Measurements from ENCODE around the gene POLR3B. TPM values are rescaled to one million over a fixed set of nuclear protein-coding genes. Genes with fewer than 3 reads are reported as not detected.

POLR3B gene
- polyA plus RNA-seq, 1 experiment, result 14.1 TPM

DNA sequence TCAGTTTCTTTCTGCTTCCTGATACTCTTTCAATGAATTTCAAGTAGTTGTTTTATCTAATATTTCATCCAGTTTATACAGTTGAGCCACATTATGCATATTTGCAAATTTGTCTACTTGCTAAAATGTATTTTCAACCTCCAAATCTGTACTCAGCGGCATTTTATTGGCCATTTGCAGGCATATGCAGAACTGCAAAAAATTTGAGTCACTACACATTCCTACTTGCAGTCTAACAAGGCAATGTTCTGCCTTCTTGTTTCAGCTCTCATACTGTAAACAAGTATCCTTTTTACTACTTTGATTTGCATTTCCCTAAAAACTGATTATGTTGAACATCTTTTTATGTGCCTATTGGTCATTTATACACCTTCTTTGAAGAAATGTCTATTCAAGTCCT lies 55.0 kb downstream of the POLR3B start:
- DNase-seq (ENCODE audit: low read depth, low spot score), result no peak
- CTCF ChIA-PET, result interaction anchor here (1.2 to 1.4 kb wide), 2 partner anchors 25 to 429 kb away, joined by 3 to 4 read pairs; no protein-coding TSS in a partner anchor
- Histone ChIP-seq H3K4me3 (ENCODE audit: low read depth, low read length) (no peak overlapping the region), H3K27me3 (ENCODE audit: control insufficient read depth, insufficient read depth, low read length) (no peaks in the 10 kb centered on the region), H3K9me3 (ENCODE audit: control insufficient read depth, insufficient read depth, low read length) (no peaks in the 10 kb centered on the region), H3K27ac (ENCODE audit: low read depth, low read length) (no peak overlapping the region)
- TF ChIP-seq, protein P1, sequence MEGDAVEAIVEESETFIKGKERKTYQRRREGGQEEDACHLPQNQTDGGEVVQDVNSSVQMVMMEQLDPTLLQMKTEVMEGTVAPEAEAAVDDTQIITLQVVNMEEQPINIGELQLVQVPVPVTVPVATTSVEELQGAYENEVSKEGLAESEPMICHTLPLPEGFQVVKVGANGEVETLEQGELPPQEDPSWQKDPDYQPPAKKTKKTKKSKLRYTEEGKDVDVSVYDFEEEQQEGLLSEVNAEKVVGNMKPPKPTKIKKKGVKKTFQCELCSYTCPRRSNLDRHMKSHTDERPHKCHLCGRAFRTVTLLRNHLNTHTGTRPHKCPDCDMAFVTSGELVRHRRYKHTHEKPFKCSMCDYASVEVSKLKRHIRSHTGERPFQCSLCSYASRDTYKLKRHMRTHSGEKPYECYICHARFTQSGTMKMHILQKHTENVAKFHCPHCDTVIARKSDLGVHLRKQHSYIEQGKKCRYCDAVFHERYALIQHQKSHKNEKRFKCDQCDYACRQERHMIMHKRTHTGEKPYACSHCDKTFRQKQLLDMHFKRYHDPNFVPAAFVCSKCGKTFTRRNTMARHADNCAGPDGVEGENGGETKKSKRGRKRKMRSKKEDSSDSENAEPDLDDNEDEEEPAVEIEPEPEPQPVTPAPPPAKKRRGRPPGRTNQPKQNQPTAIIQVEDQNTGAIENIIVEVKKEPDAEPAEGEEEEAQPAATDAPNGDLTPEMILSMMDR (IDR thresholded peaks at IDR 0.05; ENCODE audit: low read depth, low read length), result no peak
- POLR2A ChIA-PET, result no interaction called here

DNA sequence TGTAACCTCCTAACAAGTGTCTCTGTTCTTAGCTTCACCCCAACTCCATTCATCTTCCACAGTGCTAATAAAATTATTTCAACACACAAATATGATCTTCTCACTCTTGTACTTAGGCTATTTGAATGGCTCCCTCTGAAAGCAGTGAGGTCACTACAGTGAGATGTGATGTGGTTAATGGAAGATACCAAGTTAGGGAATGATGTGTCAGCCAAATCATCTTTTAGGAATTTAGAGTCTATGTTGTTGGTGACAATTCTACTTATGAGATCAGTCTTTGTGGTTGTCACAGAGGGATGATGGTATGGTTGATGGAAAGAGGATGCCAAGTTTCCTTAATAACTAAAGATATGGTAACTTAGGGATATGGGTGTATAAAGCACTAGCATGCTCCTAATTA lies 57.6 kb downstream of the POLR3B start:
- Histone ChIP-seq H3K9me3 (ENCODE audit: control insufficient read depth, insufficient read depth, low read length) (no peaks in the 10 kb centered on the region), H3K4me3 (ENCODE audit: low read depth, low read length) (no peak overlapping the region), H3K27ac (ENCODE audit: low read depth, low read length) (no peak overlapping the region), H3K27me3 (ENCODE audit: control insufficient read depth, insufficient read depth, low read length) (no peaks in the 10 kb centered on the region)
- no peak for DNase-seq (ENCODE audit: low read depth, low spot score)
- ChIA-PET POLR2A (no interaction called here), CTCF (no interaction called here)
- TF ChIP-seq, protein P1 (IDR thresholded peaks at IDR 0.05; ENCODE audit: low read depth, low read length), result no peak

DNA sequence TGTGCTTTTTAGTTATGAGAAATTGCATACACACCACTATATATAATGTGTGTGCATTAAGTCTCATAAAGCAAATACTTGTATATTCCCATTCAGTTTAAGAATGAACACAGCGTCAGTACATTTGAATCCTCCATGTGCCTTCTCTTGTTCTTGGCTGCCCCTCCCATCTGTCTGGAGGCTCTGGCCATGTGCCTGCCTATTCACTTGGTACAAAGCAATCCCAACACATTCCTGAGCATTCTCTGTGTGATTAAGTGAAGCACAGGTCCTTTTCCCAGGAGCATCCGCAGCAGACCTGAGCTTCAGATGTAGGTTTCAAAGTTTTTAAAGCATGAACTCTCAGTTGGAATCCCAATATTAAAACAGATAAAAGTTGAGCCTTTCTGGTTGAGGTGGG lies 58.7 kb downstream of the POLR3B start:
- Histone ChIP-seq H3K9me3 (ENCODE audit: control insufficient read depth, insufficient read depth, low read length) (no peaks in the 10 kb centered on the region), H3K4me3 (ENCODE audit: low read depth, low read length) (no peak overlapping the region), H3K27me3 (ENCODE audit: control insufficient read depth, insufficient read depth, low read length) (no peaks in the 10 kb centered on the region), H3K27ac (ENCODE audit: low read depth, low read length) (no peak overlapping the region)
- TF ChIP-seq, protein P1 (IDR thresholded peaks at IDR 0.05; ENCODE audit: low read depth, low read length), result no peak
- CTCF ChIA-PET, result no interaction called here
- POLR2A ChIA-PET, result no interaction called here
- no peak for DNase-seq (ENCODE audit: low read depth, low spot score)

DNA sequence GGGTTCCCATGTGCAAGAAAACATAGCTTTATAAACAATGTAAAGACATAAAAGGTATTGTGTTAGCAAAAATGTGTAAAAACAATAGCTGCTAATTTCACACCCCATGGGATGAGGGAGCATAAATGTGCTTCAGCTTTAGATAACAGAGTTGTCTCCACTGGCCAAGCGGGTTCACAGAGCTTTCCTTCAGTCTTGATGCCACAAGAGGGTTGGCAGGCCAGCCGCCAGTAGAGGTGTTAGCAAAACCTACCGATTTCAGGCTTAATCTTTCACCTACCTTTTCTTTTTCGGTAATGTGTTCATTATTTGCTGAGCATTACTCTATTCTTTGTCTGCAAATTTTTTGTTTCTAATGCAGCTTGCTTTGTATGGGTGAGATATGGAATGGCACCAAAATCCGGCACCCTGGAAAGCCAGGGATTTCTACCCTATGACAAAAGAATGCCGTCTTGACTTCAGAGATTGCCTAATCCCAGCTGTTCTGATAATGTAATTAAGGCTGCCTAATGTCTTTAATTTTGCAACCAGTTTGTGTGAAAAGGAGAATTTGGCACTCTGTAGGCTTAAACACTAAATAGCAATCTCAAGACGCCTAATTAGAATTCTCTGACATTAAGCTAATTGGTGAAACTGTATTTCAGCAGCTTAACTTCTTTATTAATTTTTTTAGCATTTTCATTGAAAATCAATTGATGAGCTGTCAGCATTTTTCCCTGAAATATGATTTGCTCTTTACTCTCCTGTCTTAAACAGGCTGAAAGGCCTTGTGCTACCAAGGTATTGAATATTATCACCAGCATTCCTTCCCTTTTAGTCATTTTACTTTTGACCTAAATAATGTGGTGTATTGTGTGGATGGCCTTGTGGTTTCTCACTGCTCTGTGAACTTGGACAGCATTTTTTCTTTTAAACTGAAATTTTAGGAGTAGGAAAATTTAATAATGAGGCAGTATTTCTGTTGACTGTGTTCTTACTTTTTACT lies 60.7 kb downstream of the POLR3B start:
- DNase-seq (ENCODE audit: low read depth, low spot score), result no peak
- Histone ChIP-seq H3K27me3 (ENCODE audit: control insufficient read depth, insufficient read depth, low read length) (no peaks in the 10 kb centered on the region), H3K27ac (ENCODE audit: low read depth, low read length) (no peak overlapping the region), H3K4me3 (ENCODE audit: low read depth, low read length) (no peak overlapping the region), H3K9me3 (ENCODE audit: control insufficient read depth, insufficient read depth, low read length) (no peaks in the 10 kb centered on the region)
- ChIA-PET POLR2A (interaction anchor here (1.0 kb wide), 1 partner anchor 17 kb away, joined by 3 read pairs; no protein-coding TSS in a partner anchor), CTCF (interaction anchor here (0.9 to 1.2 kb wide), 4 partner anchors 32 to 501 kb away, joined by 3 to 8 read pairs (median 4); no protein-coding TSS in a partner anchor)
- TF ChIP-seq, protein P1 (IDR thresholded peaks at IDR 0.05; ENCODE audit: low read depth, low read length), result no peak

DNA sequence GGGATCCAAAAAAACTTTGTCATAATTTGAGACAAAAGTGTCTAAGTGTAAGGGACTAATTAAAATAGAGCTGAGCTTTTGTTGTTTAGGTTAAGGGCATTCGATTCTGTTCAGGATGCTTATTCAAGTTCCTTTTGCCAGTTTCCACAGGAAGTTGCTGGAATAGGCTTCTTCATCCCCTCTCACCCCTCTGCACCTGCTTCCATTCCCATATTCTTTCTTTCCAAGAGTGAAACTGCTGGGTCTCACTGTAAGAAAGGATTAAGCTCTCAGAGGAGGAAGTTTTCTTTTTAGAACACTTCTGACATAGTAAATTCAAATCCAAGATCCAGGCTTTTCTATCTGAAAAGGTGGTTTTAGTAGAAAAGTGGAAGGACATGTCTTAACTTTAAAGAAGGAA lies 61.4 kb downstream of the POLR3B start:
- Histone ChIP-seq H3K9me3 (ENCODE audit: control insufficient read depth, insufficient read depth, low read length) (no peaks in the 10 kb centered on the region), H3K27ac (ENCODE audit: low read depth, low read length) (no peak overlapping the region), H3K27me3 (ENCODE audit: control insufficient read depth, insufficient read depth, low read length) (no peaks in the 10 kb centered on the region), H3K4me3 (ENCODE audit: low read depth, low read length) (no peak overlapping the region)
- CTCF ChIA-PET, result interaction anchor here (0.6 to 1.2 kb wide), 3 partner anchors 31 to 423 kb away, joined by 3 to 8 read pairs (median 4); no protein-coding TSS in a partner anchor
- POLR2A ChIA-PET, result no interaction called here
- DNase-seq (ENCODE audit: low read depth, low spot score), result no peak
- TF ChIP-seq, protein P1 (IDR thresholded peaks at IDR 0.05; ENCODE audit: low read depth, low read length), result no peak

Data from AG04450 (cell line).